ENCODE data around the gene LIN9. TPM values are rescaled to one million over a fixed set of nuclear protein-coding genes. Genes with fewer than 3 reads are reported as not detected.
"Not testable (repeated sequence)": the region's sequence is repeated elsewhere in the genome, so short reads cannot be mapped to it uniquely, and the experiment has no call there.

LIN9 gene, protein sequence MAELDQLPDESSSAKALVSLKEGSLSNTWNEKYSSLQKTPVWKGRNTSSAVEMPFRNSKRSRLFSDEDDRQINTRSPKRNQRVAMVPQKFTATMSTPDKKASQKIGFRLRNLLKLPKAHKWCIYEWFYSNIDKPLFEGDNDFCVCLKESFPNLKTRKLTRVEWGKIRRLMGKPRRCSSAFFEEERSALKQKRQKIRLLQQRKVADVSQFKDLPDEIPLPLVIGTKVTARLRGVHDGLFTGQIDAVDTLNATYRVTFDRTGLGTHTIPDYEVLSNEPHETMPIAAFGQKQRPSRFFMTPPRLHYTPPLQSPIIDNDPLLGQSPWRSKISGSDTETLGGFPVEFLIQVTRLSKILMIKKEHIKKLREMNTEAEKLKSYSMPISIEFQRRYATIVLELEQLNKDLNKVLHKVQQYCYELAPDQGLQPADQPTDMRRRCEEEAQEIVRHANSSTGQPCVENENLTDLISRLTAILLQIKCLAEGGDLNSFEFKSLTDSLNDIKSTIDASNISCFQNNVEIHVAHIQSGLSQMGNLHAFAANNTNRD
- total RNA-seq, result 10 to 100 TPM in 1 of 2 donors, 1 to 10 TPM in 1; 5.5 to 10.3 TPM

- peak; percentile 90 for ATAC-seq (replicated peaks)
- Mint-ChIP-seq H3K27me3 (peaks cover 12% of the 10 kb centered on the region), H3K36me3 (ENCODE audit: low read depth) (no peaks in the 10 kb centered on the region), H3K4me1 (no peaks in the 10 kb centered on the region), H3K4me3 (peak within 1 kb of the TSS; percentile 84), H3K27ac (peak within 1 kb of the TSS; percentile 79), H3K9me3 (no peaks in the 10 kb centered on the region)
Measured at GRCh38 chr1:226308723-226309397, at the start of gene LIN9. TSS of gene LIN9 (minus strand) at chr1:226309164. CDS start at chr1:226309139, 25 bp downstream.

GRCh38 chr1:226357416-226357815 is 48.5 kb upstream of the LIN9 start:
- ATAC-seq (replicated peaks), result no peak
- Mint-ChIP-seq H3K27me3 (no peaks in the 10 kb centered on the region), H3K4me1 (no peaks in the 10 kb centered on the region), H3K4me3 (no peak overlapping the region), H3K9me3 (no peaks in the 10 kb centered on the region), H3K36me3 (ENCODE audit: low read depth) (peaks cover 60% of the 10 kb centered on the region), H3K27ac (no peak overlapping the region)

- no peak overlapping the region for H3K4me3 Mint-ChIP-seq
- no peak for ATAC-seq (replicated peaks)
- H3K27me3 Mint-ChIP-seq, result no peaks in the 10 kb centered on the region
- peak overlapping the region; percentile 36 for H3K27ac Mint-ChIP-seq
- H3K36me3 Mint-ChIP-seq (ENCODE audit: low read depth), result peaks cover 45% of the 10 kb centered on the region
- H3K4me1 Mint-ChIP-seq, result no peaks in the 10 kb centered on the region
- H3K9me3 Mint-ChIP-seq, result no peaks in the 10 kb centered on the region
Measured at GRCh38 chr1:226355669-226356551, 46.9 kb upstream of the LIN9 start.

DNA sequence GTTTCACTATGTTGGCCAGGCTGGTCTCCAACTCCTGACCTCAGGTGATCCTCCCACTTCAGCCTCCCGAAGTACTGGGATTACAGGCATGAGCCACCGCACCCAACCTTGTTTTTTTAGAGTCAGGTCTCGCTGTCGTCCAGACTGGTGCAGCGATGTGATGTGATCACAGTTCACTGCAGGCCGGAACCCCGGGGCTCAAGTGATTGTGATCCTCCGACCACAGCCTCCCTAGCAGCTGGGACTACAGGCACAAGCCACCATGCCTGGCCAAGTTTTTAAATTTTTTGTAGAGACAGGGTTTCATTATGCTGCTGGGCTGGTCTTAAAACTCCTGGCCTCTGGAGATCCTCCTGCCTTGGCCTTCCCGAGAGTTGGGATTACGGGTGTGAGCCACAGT is 46.1 kb upstream of the LIN9 start:
- peak overlapping the region; percentile 5 for H3K27ac Mint-ChIP-seq
- no peaks in the 10 kb centered on the region for H3K9me3 Mint-ChIP-seq
- no peaks in the 10 kb centered on the region for H3K27me3 Mint-ChIP-seq
- ATAC-seq (replicated peaks), result no peak
- no peaks in the 10 kb centered on the region for H3K4me1 Mint-ChIP-seq
- H3K36me3 Mint-ChIP-seq (ENCODE audit: low read depth), result peaks cover 36% of the 10 kb centered on the region
- no peak overlapping the region for H3K4me3 Mint-ChIP-seq

DNA sequence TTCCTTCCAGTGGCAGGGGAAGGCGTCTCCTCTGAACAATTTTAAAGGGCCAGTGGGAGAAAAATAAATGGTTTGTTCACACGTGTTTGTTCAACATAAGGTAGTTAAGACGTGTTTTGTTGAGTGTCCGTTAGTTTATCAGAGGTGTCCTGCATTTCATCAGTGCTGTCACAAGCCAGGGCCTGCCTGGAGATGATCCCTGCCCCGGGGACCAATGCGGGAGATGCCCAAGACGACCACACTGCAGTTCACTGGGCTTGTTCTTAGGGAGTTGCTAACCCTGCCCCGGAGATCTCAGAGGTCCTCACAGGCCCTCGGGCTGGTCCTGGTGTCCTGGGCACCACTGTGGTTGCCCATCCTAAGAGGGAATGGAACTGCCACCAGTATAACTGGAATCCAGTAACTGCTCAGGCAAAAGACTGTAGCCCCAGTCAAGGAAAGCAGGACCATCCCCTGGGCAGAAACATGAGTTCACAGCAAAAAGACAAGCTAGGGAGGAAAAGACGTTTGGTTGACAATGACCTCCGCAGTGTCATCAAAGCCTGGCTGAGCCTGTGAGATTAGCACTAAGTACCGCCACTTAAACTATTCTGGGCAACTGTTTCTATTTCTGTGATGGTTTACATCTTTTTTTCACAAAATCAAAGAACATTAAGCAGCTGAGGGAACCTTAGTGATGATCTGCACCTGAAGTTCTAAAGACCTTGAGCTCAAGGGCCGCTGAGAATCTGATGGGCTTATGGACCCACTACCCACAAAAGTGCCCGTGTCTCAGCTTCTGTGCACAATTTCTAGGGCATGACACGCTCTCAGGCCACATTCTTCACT is 44.9 kb upstream of the LIN9 start:
- H3K4me1 Mint-ChIP-seq, result no peaks in the 10 kb centered on the region
- no peak overlapping the region for H3K4me3 Mint-ChIP-seq
- ATAC-seq (replicated peaks), result no peak
- peaks cover 25% of the 10 kb centered on the region for H3K36me3 Mint-ChIP-seq (ENCODE audit: low read depth)
- H3K27me3 Mint-ChIP-seq, result no peaks in the 10 kb centered on the region
- H3K9me3 Mint-ChIP-seq, result no peaks in the 10 kb centered on the region
- H3K27ac Mint-ChIP-seq, result peak overlapping the region; percentile 38

DNA sequence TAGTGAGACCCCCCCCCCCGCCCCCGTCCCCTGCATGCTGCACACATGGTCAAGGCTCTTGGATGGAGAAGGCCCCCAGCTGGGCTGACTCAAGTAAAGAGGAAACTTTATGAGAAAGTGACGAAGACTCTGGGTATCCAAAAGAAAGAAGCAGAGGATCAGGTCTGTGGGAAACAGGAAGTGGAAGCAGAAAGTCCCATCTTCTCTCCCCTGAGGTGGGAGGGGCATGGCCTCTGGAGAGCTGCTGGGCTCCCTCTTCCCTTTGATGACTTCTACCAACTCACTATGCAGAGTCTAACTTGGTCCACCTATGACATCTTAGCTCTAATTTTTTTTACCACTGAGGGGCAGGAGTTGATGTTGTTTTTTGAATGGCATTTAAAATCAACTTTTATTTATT is 42.7 kb upstream of the LIN9 start:
- H3K27me3 Mint-ChIP-seq, result no peaks in the 10 kb centered on the region
- H3K4me3 Mint-ChIP-seq, result no peak overlapping the region
- no peak for ATAC-seq (replicated peaks)
- peaks cover 4% of the 10 kb centered on the region for H3K36me3 Mint-ChIP-seq (ENCODE audit: low read depth)
- H3K4me1 Mint-ChIP-seq, result no peaks in the 10 kb centered on the region
- H3K9me3 Mint-ChIP-seq, result no peaks in the 10 kb centered on the region
- H3K27ac Mint-ChIP-seq, result no peak overlapping the region

DNA sequence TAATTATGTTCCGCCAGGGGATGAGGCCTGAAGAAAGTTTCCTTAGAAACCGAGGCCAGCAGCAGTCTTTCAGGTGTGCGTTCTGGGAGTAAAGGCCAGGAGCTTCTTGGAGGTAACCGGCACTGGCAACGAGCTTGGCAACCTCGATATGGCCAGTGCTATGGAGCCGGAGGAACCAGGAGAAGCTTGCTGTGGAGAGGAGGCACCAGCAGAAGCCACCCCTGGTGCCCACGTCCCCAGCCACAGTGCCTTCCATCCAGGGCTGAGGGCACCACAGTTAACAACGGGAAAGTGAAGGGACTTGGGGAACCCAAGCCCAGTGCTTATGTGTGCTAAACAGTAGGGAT is 41.5 kb upstream of the LIN9 start:
- Mint-ChIP-seq H3K9me3 (no peaks in the 10 kb centered on the region), H3K4me3 (no peak overlapping the region), H3K27me3 (no peaks in the 10 kb centered on the region), H3K4me1 (no peaks in the 10 kb centered on the region), H3K27ac (no peak overlapping the region), H3K36me3 (ENCODE audit: low read depth) (no peaks in the 10 kb centered on the region)
- no peak for ATAC-seq (replicated peaks)

DNA sequence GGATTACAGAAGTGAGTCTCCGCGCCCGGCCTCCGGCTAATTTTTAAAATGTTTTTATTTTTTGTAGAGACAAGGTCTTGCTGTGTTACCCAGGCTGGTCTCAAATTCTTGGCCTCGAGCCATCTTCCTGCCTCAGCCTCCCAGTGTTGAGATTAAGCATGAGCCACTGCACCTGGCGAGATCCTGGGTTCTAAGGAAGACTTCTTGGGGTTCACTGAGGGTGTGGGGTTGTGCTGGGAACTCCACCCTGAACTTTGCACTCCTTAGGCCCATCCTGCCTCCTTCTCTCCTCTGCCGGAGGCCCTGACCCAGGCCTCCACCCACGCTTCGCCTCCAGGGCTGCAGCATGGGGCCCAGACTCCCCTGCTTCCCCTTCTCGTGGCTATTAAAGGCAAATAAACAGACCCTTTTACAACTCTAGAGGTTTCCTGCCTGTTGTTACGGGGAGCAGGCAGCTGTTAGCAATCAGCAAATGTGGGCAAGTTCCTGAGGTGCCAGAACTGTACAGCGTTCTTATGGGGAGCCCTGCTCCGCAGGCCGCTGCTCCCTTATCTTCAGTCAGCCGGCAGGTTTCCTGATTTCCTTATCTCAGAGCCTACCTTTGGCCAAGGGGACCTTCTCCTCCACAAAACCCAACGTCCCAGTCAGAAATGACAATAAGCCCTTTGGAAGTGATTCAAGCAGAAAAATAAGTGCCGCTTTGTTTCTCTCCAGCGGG is 41.0 kb upstream of the LIN9 start:
- Mint-ChIP-seq H3K27me3 (no peaks in the 10 kb centered on the region), H3K4me1 (no peaks in the 10 kb centered on the region), H3K27ac (no peak overlapping the region), H3K9me3 (no peaks in the 10 kb centered on the region), H3K36me3 (ENCODE audit: low read depth) (no peaks in the 10 kb centered on the region), H3K4me3 (no peak overlapping the region)
- ATAC-seq (replicated peaks), result no peak

- no peak overlapping the region for H3K4me3 Mint-ChIP-seq
- no peak overlapping the region for H3K27ac Mint-ChIP-seq
- H3K36me3 Mint-ChIP-seq (ENCODE audit: low read depth), result no peaks in the 10 kb centered on the region
- H3K9me3 Mint-ChIP-seq, result no peaks in the 10 kb centered on the region
- H3K27me3 Mint-ChIP-seq, result no peaks in the 10 kb centered on the region
- ATAC-seq (replicated peaks), result no peak
- no peaks in the 10 kb centered on the region for H3K4me1 Mint-ChIP-seq
Measured at GRCh38 chr1:226349081-226349480, 40.1 kb upstream of the LIN9 start.

DNA sequence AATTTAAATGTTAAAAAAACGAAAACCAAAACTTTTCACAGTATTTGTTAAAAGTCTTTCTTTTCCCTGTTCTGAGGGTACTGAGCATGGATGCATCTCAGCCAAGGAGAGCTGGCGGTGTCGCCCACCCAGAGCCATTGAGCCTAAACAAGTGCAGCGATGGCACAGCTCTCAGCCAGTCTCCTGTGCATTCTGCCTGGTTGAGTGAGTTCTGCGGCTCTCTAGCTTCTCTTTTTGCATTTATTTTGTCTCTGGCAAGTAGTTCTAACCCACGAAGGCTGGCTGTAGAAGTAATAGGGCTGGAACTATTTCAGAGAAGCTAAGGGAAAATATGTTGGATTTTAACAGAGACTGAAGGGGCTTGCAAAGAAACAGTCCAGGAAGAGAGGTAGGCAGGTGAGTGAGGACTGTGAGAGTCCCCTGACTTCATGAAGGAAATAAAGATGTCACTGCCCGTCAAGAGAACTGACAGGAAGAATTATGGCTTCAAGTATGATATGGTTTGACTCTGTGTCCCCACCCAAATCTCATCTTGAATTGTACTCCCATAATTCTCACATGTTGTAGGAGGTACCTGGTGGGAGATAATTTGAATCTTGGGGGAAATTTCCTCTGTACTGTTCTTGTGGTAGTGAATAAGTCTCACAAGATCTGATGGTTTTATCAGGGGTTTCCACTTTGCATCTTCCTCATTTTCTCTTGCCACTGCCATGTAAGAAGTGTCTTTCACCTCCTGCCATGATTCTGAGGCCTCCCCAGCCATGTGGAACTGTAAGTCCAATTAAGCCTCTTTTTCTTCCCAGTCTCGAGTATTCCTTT is 35.7 kb upstream of the LIN9 start:
- peak overlapping the region; percentile 58 for H3K27ac Mint-ChIP-seq
- H3K9me3 Mint-ChIP-seq, result peaks cover 4% of the 10 kb centered on the region
- H3K36me3 Mint-ChIP-seq (ENCODE audit: low read depth), result no peaks in the 10 kb centered on the region
- peaks cover 6% of the 10 kb centered on the region for H3K27me3 Mint-ChIP-seq
- H3K4me1 Mint-ChIP-seq, result no peaks in the 10 kb centered on the region
- ATAC-seq (replicated peaks), result no peak
- no peak overlapping the region for H3K4me3 Mint-ChIP-seq

DNA sequence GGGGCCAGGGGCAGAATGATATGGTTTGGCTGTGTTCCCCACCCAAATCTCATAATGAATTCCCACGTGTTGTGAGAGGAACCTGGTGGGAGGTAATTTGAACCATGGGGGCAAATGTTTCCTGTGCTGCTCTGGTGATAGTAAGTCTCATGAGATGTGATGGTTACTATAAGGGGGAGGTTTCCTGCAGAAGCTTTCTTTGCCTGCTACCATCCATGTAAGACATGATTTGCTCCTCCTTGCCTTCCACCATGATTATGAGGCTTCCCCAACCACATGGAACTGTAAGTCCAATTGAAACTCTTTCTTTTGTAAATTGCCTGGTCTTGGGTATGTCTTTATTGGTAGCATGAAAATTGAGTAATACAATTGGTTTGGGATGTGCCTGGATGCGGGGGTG is 33.7 kb upstream of the LIN9 start:
- Mint-ChIP-seq H3K9me3 (peaks cover 4% of the 10 kb centered on the region), H3K4me1 (peaks cover 5% of the 10 kb centered on the region), H3K4me3 (no peak overlapping the region), H3K27ac (no peak overlapping the region), H3K36me3 (ENCODE audit: low read depth) (no peaks in the 10 kb centered on the region), H3K27me3 (peaks cover 6% of the 10 kb centered on the region)
- ATAC-seq (replicated peaks), result no peak

- not testable (repeated sequence) for H3K4me3 Mint-ChIP-seq; H3K9me3 Mint-ChIP-seq; H3K27ac Mint-ChIP-seq; H3K36me3 Mint-ChIP-seq (ENCODE audit: low read depth); ATAC-seq (replicated peaks); H3K27me3 Mint-ChIP-seq
- H3K4me1 Mint-ChIP-seq, result peaks cover 13% of the 10 kb centered on the region
Measured at GRCh38 chr1:226340111-226340510, 31.1 kb upstream of the LIN9 start.

Data from activated T-helper 17 cell treated with anti-CD3 and anti-CD28 coated beads, Interleukin-2, amount 50 U/mL, for 72 hours (primary cell).